ENCODE results near the gene FHAD1.

The FHAD1 gene

GRCh38 chr1:15391366-15391765, 144.3 kb downstream of the FHAD1 start:
- no peak for DNase-seq (ENCODE audit: low read depth)
- TF ChIP-seq CTCF (IDR thresholded peaks at IDR 0.05; ENCODE audit: control insufficient read depth, extremely low read depth, insufficient read depth), result no peak

GRCh38 chr1:15393475-15394257, 146.6 kb downstream of the FHAD1 start:
- no peak for TF ChIP-seq CTCF (IDR thresholded peaks at IDR 0.05; ENCODE audit: control insufficient read depth, extremely low read depth, insufficient read depth)
- no peak for DNase-seq (ENCODE audit: low read depth)
- no peak overlapping the region for H3K4me3 ChIP-seq (ENCODE audit: low read depth, low read length)

More at GRCh38 chr1:15391366-15391765, 144.3 kb downstream of the FHAD1 start:
- no peak overlapping the region for H3K4me3 ChIP-seq (ENCODE audit: low read depth, low read length)

GRCh38 chr1:15394258-15394690, 147.3 kb downstream of the FHAD1 start:
- TF ChIP-seq CTCF (IDR thresholded peaks at IDR 0.05; ENCODE audit: control insufficient read depth, extremely low read depth, insufficient read depth), result no peak
- no peak overlapping the region for H3K4me3 ChIP-seq (ENCODE audit: low read depth, low read length)
- DNase-seq (ENCODE audit: low read depth), result no peak

- no peak overlapping the region for H3K4me3 ChIP-seq (ENCODE audit: low read depth, low read length)
- no peak for DNase-seq (ENCODE audit: low read depth)
- no peak for TF ChIP-seq CTCF (IDR thresholded peaks at IDR 0.05; ENCODE audit: control insufficient read depth, extremely low read depth, insufficient read depth)
Measured at GRCh38 chr1:15397236-15397635, 150.2 kb downstream of the FHAD1 start.

GRCh38 chr1:15399710-15400109, 152.7 kb downstream of the FHAD1 start:
- no peak overlapping the region for H3K4me3 ChIP-seq (ENCODE audit: low read depth, low read length)
- no peak for DNase-seq (ENCODE audit: low read depth)
- TF ChIP-seq CTCF (IDR thresholded peaks at IDR 0.05; ENCODE audit: control insufficient read depth, extremely low read depth, insufficient read depth), result no peak

- no peak overlapping the region for H3K4me3 ChIP-seq (ENCODE audit: low read depth, low read length)
- peak; percentile 21 for DNase-seq (ENCODE audit: low read depth)
- no peak for TF ChIP-seq CTCF (IDR thresholded peaks at IDR 0.05; ENCODE audit: control insufficient read depth, extremely low read depth, insufficient read depth)
Measured at GRCh38 chr1:15400627-15401026, 153.6 kb downstream of the FHAD1 start.
